Measurements from ENCODE around the gene RAD23A. TPM values are rescaled to one million over a fixed set of nuclear protein-coding genes. Genes with fewer than 3 reads are reported as not detected.

Gene RAD23A
- total RNA-seq, 1 donor from 2014 or later: 202 TPM

GRCh38 chr19:12930002-12930645, 15.5 kb upstream of the RAD23A start:
- H3K27me3 Mint-ChIP-seq (ENCODE audit: insufficient read depth): no peaks in the 10 kb centered on the region
- DNase-seq (ENCODE audit: low spot score): no peak
- H3K27ac Mint-ChIP-seq: no peak overlapping the region
- intact Hi-C loops (cut with micrococcal nuclease): no loop called here
- H3K9me3 Mint-ChIP-seq: no peaks in the 10 kb centered on the region
- peaks cover 23% of the 10 kb centered on the region for H3K4me1 Mint-ChIP-seq (ENCODE audit: low read depth)
- peaks cover 40% of the 10 kb centered on the region for H3K36me3 Mint-ChIP-seq (ENCODE audit: low read depth)
- H3K4me3 Mint-ChIP-seq: no peak overlapping the region

GRCh38 chr19:12932392-12933286, 13.0 kb upstream of the RAD23A start:
- DNase-seq (ENCODE audit: low spot score): no peak
- peaks cover 35% of the 10 kb centered on the region for H3K4me1 Mint-ChIP-seq (ENCODE audit: low read depth)
- H3K4me3 Mint-ChIP-seq: peak overlapping the region; percentile 98
- H3K9me3 Mint-ChIP-seq: no peaks in the 10 kb centered on the region
- intact Hi-C loops (cut with micrococcal nuclease): loop anchor here (1.0 kb wide), 4 partner anchors 13 to 198 kb away; partner anchors contain the start of genes RAD23A, SYCE2 and TRIR
- no peaks in the 10 kb centered on the region for H3K27me3 Mint-ChIP-seq (ENCODE audit: insufficient read depth)
- H3K36me3 Mint-ChIP-seq (ENCODE audit: low read depth): peaks cover 30% of the 10 kb centered on the region
- H3K27ac Mint-ChIP-seq: peak overlapping the region; percentile 94

- Mint-ChIP-seq H3K9me3 (no peaks in the 10 kb centered on the region), H3K4me3 (peak within 1 kb of the TSS; percentile 98), H3K4me1 (ENCODE audit: low read depth) (peaks cover 39% of the 10 kb centered on the region), H3K27me3 (ENCODE audit: insufficient read depth) (no peaks in the 10 kb centered on the region), H3K36me3 (ENCODE audit: low read depth) (peaks cover 29% of the 10 kb centered on the region), H3K27ac (peak within 1 kb of the TSS; percentile 94)
- intact Hi-C loops (cut with micrococcal nuclease): loop anchor here (1.0 kb wide), 4 partner anchors 12 to 199 kb away; partner anchors contain the start of genes RAD23A, SYCE2 and TRIR
- peak; percentile 82 for DNase-seq (ENCODE audit: low spot score)
These were observed 12.2 kb upstream of the RAD23A start, which contains the start of gene FARSA for GRCh38 chr19:12933287-12934072. Gene FARSA (minus strand): TSS chr19:12933711. CDS start chr19:12933696, 15 bp downstream.

DNA sequence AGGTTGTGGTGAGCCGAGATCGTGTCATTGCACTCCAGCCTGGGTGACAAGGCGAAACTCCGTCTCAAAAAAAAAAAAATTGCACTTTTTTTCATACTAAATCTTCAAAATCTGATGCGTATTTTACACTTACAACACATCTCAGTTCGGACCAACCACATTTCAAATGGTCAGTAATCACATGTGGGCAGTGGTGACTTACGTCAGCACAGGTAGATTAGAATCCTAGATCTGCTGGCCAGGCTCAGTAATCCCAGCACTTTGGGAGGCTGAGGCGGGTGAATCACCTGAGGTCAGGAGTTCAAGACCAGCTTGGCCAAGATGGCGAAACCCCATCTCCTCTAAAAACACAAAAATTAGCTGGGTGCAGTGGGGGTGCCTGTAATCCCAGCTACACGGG, 10.6 kb upstream of the RAD23A start:
- DNase-seq (ENCODE audit: low spot score): no peak
- Mint-ChIP-seq H3K4me3 (peak overlapping the region; percentile 19), H3K36me3 (ENCODE audit: low read depth) (peaks cover 35% of the 10 kb centered on the region), H3K27ac (no peak overlapping the region), H3K9me3 (no peaks in the 10 kb centered on the region), H3K27me3 (ENCODE audit: insufficient read depth) (no peaks in the 10 kb centered on the region), H3K4me1 (ENCODE audit: low read depth) (peaks cover 52% of the 10 kb centered on the region)
- intact Hi-C loops (cut with micrococcal nuclease): no loop called here

DNA sequence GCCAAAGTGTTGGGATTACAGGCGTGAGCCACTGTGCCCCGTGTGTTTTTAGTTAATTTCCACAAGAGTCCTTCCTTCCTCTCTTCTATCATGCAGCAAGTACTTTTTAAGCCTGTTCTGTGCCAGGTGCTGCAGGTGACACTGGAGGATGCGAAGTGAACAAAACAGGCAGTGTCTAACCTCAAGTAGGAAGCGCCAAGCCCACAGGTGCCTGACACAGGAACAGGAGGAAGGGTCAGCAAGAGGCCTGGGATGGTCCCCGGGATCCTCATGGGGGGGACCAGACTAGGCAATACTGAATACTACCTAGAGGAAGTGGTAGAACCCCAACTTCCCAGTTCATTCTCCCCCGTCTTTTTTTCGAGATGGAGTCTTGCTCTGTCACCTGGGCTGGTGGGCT, 9.1 kb upstream of the RAD23A start:
- DNase-seq (ENCODE audit: low spot score): no peak
- Mint-ChIP-seq H3K4me1 (ENCODE audit: low read depth) (peaks cover 63% of the 10 kb centered on the region), H3K27me3 (ENCODE audit: insufficient read depth) (no peaks in the 10 kb centered on the region), H3K36me3 (ENCODE audit: low read depth) (peaks cover 41% of the 10 kb centered on the region), H3K27ac (no peak overlapping the region), H3K4me3 (peak overlapping the region; percentile 5), H3K9me3 (no peaks in the 10 kb centered on the region)
- intact Hi-C loops (cut with micrococcal nuclease): no loop called here

DNA sequence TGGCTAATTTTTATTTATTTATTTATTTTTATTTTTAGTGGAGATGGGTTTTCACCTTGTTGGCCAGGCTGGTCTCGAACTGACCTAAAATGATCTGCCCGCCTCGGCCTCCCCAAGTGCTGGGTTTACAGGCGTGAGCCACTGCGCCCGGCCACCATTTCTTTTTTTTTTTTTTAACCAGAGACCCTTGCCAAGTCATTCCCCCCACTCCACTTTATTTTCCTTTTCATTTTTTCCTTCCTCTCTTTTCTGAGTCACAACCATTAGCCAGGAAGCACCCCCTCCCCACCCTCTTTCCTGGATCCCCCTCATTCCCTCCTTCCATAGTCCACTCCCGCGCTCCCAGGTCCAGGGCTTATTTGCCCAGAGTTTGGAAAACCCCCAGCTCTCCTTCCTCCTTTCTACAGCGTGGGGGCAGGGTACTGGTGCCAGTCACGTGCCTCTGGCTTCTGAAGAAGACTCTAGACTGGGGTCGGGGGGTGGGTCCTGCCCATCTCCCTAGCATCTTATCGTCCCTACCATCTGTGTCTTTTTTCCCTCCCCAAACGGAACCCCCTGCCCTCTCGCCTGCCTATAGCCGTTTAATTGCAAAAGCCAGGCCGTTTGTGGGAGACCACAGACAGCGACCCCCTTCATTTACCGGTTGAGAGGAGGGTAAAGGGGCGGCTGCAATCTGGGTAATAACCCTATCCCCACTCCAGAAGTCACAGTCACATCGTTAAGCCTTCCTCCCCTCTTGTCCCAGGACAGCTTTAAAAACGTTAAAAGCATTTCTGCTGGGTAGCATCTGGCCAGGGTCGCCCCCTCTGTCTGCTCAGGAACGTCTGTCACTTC, 8.4 kb upstream of the RAD23A start:
- intact Hi-C loops (cut with micrococcal nuclease): no loop called here
- Mint-ChIP-seq H3K9me3 (no peaks in the 10 kb centered on the region), H3K36me3 (ENCODE audit: low read depth) (peaks cover 42% of the 10 kb centered on the region), H3K4me1 (ENCODE audit: low read depth) (peaks cover 56% of the 10 kb centered on the region), H3K27ac (peak overlapping the region; percentile 94), H3K4me3 (peak overlapping the region; percentile 100), H3K27me3 (ENCODE audit: insufficient read depth) (no peaks in the 10 kb centered on the region)
- no peak for DNase-seq (ENCODE audit: low spot score)

GRCh38 chr19:12937927-12938778, 7.5 kb upstream of the RAD23A start, which contains the start of gene CALR:
Gene CALR (plus strand): TSS chr19:12938609. CDS start chr19:12938680, 71 bp downstream.
- Mint-ChIP-seq H3K27ac (peak within 1 kb of the TSS; percentile 94), H3K9me3 (no peaks in the 10 kb centered on the region), H3K36me3 (ENCODE audit: low read depth) (peaks cover 39% of the 10 kb centered on the region), H3K27me3 (ENCODE audit: insufficient read depth) (no peaks in the 10 kb centered on the region), H3K4me3 (peak within 1 kb of the TSS; percentile 100), H3K4me1 (ENCODE audit: low read depth) (peaks cover 48% of the 10 kb centered on the region)
- peak; percentile 100 for DNase-seq (ENCODE audit: low spot score)
- intact Hi-C loops (cut with micrococcal nuclease): loop anchor here (1.0 to 2.0 kb wide), 6 partner anchors 19 to 201 kb away; partner anchors contain the start of genes GCDH, GET3, JUNB and SYCE2

- Mint-ChIP-seq H3K4me3 (peak overlapping the region; percentile 100), H3K27me3 (ENCODE audit: insufficient read depth) (no peaks in the 10 kb centered on the region), H3K9me3 (no peaks in the 10 kb centered on the region), H3K27ac (peak overlapping the region; percentile 94), H3K36me3 (ENCODE audit: low read depth) (peaks cover 43% of the 10 kb centered on the region), H3K4me1 (ENCODE audit: low read depth) (peaks cover 51% of the 10 kb centered on the region)
- intact Hi-C loops (cut with micrococcal nuclease): loop anchor here (1.0 to 2.0 kb wide), 6 partner anchors 20 to 202 kb away; partner anchors contain the start of genes GCDH, GET3, JUNB and SYCE2
- peak; percentile 20 for DNase-seq (ENCODE audit: low spot score)
These were observed 6.7 kb upstream of the RAD23A start for GRCh38 chr19:12938779-12939601.

- Mint-ChIP-seq H3K4me1 (ENCODE audit: low read depth) (peaks cover 54% of the 10 kb centered on the region), H3K4me3 (peak overlapping the region; percentile 100), H3K27ac (peak overlapping the region; percentile 94), H3K9me3 (no peaks in the 10 kb centered on the region), H3K36me3 (ENCODE audit: low read depth) (peaks cover 50% of the 10 kb centered on the region), H3K27me3 (ENCODE audit: insufficient read depth) (no peaks in the 10 kb centered on the region)
- no peak for DNase-seq (ENCODE audit: low spot score)
- intact Hi-C loops (cut with micrococcal nuclease): loop anchor here (2.0 kb wide), 2 partner anchors 149 to 157 kb away; partner anchors contain the start of gene JUNB
These were observed 5.7 kb upstream of the RAD23A start for GRCh38 chr19:12939975-12940423.

DNA sequence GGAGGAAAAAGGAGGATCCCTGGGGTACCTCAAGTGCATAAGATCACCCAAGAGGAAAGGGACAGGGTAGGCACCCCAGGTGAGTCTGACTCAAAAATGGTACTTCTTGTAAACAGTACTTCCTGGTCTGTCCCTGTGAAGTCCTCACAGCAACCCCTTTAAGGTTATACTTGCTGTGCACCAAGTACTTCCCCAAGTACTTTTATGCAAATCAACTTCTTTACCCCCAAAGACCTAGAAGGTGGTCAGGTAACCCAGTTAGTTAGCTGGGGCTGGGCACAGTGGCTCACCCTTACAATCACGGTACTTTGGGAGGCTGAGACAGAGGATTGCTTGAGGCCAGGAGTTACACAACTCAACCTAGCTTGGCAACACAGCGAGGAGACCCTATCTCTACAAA, 4.8 kb upstream of the RAD23A start:
- H3K4me1 Mint-ChIP-seq (ENCODE audit: low read depth): peaks cover 62% of the 10 kb centered on the region
- H3K27me3 Mint-ChIP-seq (ENCODE audit: insufficient read depth): no peaks in the 10 kb centered on the region
- peak overlapping the region; percentile 40 for H3K27ac Mint-ChIP-seq
- peaks cover 56% of the 10 kb centered on the region for H3K36me3 Mint-ChIP-seq (ENCODE audit: low read depth)
- intact Hi-C loops (cut with micrococcal nuclease): no loop called here
- no peaks in the 10 kb centered on the region for H3K9me3 Mint-ChIP-seq
- no peak for DNase-seq (ENCODE audit: low spot score)
- H3K4me3 Mint-ChIP-seq: peak overlapping the region; percentile 100
